Natural killer cell (primary cell): ENCODE measurements around the gene EEIG1. TPM values are rescaled to one million over a fixed set of nuclear protein-coding genes. Genes with fewer than 3 reads are reported as not detected.

Source experiments
- ATAC-seq, 3 donors: fragments of 150-1000 bp in 2 of 3; fragments of 200-7000 bp in 1 of 3; cut with Tn5 transposase; 1 replicate in 1 of 3; 2 replicates in 2 of 3; pipeline ENCODE4 v1.10.0; 2021; ENCODE audit warnings: mild to moderate bottlenecking in 2 of 3, moderate library complexity in 2 of 3
- DNase-seq, 2 donors: peaks; one replicate each; pipeline versions ENCODE4 v3.0.0 to v3.0.0-alpha.2; 2013 to 2021; ENCODE audit warnings: mixed read lengths in 1 of 2
- H3K27ac ChIP-seq: one replicate; pipeline ENCODE4 v1.5.1; 2013; ENCODE audit warnings: mild to moderate bottlenecking, low read length
- H3K27me3 ChIP-seq: one replicate; pipeline ENCODE4 v1.6.1; 2013; ENCODE audit warnings: low read length; ENCODE audit not compliant: control insufficient read depth, insufficient read depth
- H3K36me3 ChIP-seq: one replicate; pipeline ENCODE4 v1.6.1; 2013; ENCODE audit warnings: low read length; ENCODE audit not compliant: control insufficient read depth, insufficient read depth
- H3K4me1 ChIP-seq: one replicate; pipeline ENCODE4 v1.6.1; 2013; ENCODE audit warnings: low read length; ENCODE audit not compliant: control insufficient read depth, insufficient read depth
- H3K4me3 ChIP-seq: one replicate; pipeline ENCODE4 v1.5.1; 2013; ENCODE audit warnings: low read length
- H3K9me3 ChIP-seq: one replicate; pipeline ENCODE4 v1.6.1; 2013; ENCODE audit warnings: low read length; ENCODE audit not compliant: control insufficient read depth, insufficient read depth
- H3K27ac Mint-ChIP-seq, 2 donors: one replicate each; pipeline ENCODE4 v1.8.0; 2022; ENCODE audit warnings: mild to moderate bottlenecking in 2 of 2, mixed read lengths in 2 of 2, moderate library complexity in 1 of 2
- H3K27me3 Mint-ChIP-seq, 2 donors: one replicate each; pipeline ENCODE4 v1.8.0; 2022; ENCODE audit warnings: low read depth in 2 of 2, mixed read lengths in 2 of 2
- H3K36me3 Mint-ChIP-seq: one replicate; pipeline ENCODE4 v1.8.0; 2022; ENCODE audit warnings: mixed read lengths
- H3K4me1 Mint-ChIP-seq, 2 donors: one replicate each; pipeline ENCODE4 v1.8.0; 2022; ENCODE audit warnings: mixed read lengths in 2 of 2
- H3K4me3 Mint-ChIP-seq: one replicate; pipeline ENCODE4 v1.8.0; 2022; ENCODE audit warnings: mild to moderate bottlenecking, moderate library complexity, mixed read lengths
- H3K9me3 Mint-ChIP-seq, 2 donors: one replicate each; pipeline ENCODE4 v1.8.0; 2022; ENCODE audit warnings: mixed read lengths in 2 of 2
- CTCF ChIP-seq: fragments of 200-600 bp; IDR thresholded peaks from one replicate; pipeline ENCODE4 v1.8.0; 2022; ENCODE audit warnings: antibody characterized with exemption
- WGBS: methylation state at CpG from one replicate; pipeline ENCODE4 v1.1.7; 2013; ENCODE audit warnings: missing lambda C conversion rate; ENCODE audit not compliant: insufficient coverage; 5-methylcytosine and 5-hydroxymethylcytosine counted together
- intact Hi-C: fragments of 100-400 bp; cut with micrococcal nuclease; formaldehyde crosslinking; loops from one replicate; pipeline ENCODE4 v1.14.2; 2022
- total RNA-seq, 4 donors: library from RNA; stranded (reverse); fragments of 120-200 nt in 1 of 4; gene quantifications; one replicate each; pipeline versions ENCODE4 v1.2.3 to v1.2.4, GENCODE V29; 2013 to 2022

The EEIG1 gene
- total RNA-seq, 3 donors from 2014 or later (not counting 1 experiment from before 2014, with no cell fraction given): 10.3 to 36.0 (median 28.2) TPM

DNA sequence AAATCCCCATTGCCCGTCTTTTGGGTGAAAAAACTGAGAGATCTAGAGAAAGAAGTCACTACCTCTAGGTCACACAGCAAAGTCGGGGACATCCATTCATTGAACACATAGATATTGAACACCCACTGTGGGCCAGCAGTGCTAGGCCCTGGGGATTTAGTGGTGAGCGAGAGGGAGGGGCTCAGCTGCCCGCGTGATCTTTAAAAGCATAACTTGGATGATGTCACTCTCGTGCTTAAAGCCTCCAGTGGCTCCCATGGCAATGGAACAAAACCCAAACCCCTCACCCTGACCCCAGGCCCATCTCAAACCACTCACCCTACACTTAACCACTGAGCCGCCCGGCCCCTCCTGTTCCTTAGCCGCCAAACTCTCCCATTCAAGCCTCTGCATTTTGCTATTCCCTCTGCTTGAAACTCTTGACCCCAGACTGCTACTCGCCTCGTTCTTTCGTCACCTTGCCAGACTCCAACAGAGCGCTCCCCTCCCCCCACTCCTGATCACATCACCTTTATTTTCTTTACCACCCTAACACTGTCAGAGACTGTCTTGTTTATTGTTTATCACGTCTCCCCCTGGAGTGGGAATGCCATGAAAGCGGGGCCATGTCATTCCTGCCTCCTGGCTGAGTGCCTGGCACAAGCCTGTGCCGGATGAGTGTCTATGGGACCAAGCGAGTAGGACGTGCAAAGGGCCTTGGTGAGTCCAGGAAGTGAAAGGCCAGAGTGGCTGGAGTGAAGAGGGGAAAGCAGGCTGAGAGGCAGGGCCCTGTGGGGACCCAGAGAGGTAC is 49.5 kb downstream of the EEIG1 start:
- Mint-ChIP-seq H3K27me3 (peaks cover under 1 to 2% of the 10 kb centered on the region in 2 donors), H3K4me3 (peak overlapping the region; percentile 69), H3K4me1 (peaks cover 25 to 47% of the 10 kb centered on the region in 2 donors), H3K36me3 (no peaks in the 10 kb centered on the region), H3K27ac (peak overlapping the region in 1 of 2 donors; percentile 58), H3K9me3 (no peaks in the 10 kb centered on the region)
- Histone ChIP-seq H3K27ac (no peak overlapping the region), H3K27me3 (peaks cover 16% of the 10 kb centered on the region), H3K36me3 (peaks cover 4% of the 10 kb centered on the region), H3K9me3 (no peaks in the 10 kb centered on the region), H3K4me3 (peak overlapping the region; percentile 27), H3K4me1 (peaks cover 49% of the 10 kb centered on the region)
- peak in 1 of 2 donors; percentile 58 for DNase-seq
- peak in 2 of 3 donors; percentile 36 to 41 for ATAC-seq
- TF ChIP-seq CTCF: no peak
- intact Hi-C loops: no loop called here
- WGBS: 52% methylated on average over 18 of the region's 18 CpGs

Other genes with a start within 250 kb of the EEIG1 start
- 10 to 100 TPM; 20.9 to 27.8 (median 23.7) TPM for gene TOR2A, start 245.7 kb downstream of the EEIG1 start, total RNA-seq
- 10 to 100 TPM; 42.8 to 86.8 (median 56.6) TPM for gene SH2D3C, start 202.3 kb downstream of the EEIG1 start, total RNA-seq
- gene CDK9, start 195.0 kb downstream of the EEIG1 start, total RNA-seq: 100 to 1,000 TPM; 181 to 207 (median 188) TPM
- 100 to 1,000 TPM in 2 of 3 donors, 10 to 100 TPM in 1; 99.1 to 108 (median 107) TPM for gene FPGS, start 178.1 kb downstream of the EEIG1 start, total RNA-seq
- 10 to 100 TPM in 2 of 3 donors, 1 to 10 TPM in 1; 8.5 to 13.6 (median 12.3) TPM for gene ENG, start 126.3 kb downstream of the EEIG1 start, total RNA-seq
- gene AK1, start 103.3 kb downstream of the EEIG1 start, total RNA-seq: 10 to 100 TPM; 47.3 to 76.3 (median 54.2) TPM
- 100 to 1,000 TPM; 120 to 148 (median 127) TPM for gene ST6GALNAC6, start 81.4 kb downstream of the EEIG1 start, total RNA-seq
- gene ST6GALNAC4, start 63.9 kb downstream of the EEIG1 start, total RNA-seq: 10 to 100 TPM; 18.8 to 33.0 (median 20.4) TPM
- 1 to 10 TPM in 1 of 3 donors, under 1 TPM in 2; 0.52 to 1.4 (median 0.97) TPM for gene PIP5KL1, start 50.2 kb downstream of the EEIG1 start, total RNA-seq
- gene DPM2, start 43.1 kb downstream of the EEIG1 start, total RNA-seq: 10 to 100 TPM; 22.9 to 31.4 (median 24.1) TPM
- 10 to 100 TPM; 11.9 to 12.6 (median 12.1) TPM for gene NAIF1, start 86.3 kb upstream of the EEIG1 start, total RNA-seq
- gene SLC25A25, start 87.2 kb upstream of the EEIG1 start, total RNA-seq: 10 to 100 TPM; 16.8 to 19.1 (median 18.9) TPM
- gene PTGES2, start 146.7 kb upstream of the EEIG1 start, total RNA-seq: 10 to 100 TPM; 43.4 to 57.0 (median 53.3) TPM
- gene LCN2, start 168.5 kb upstream of the EEIG1 start, total RNA-seq: under 1 TPM in 2 of 3 donors, not detected in 1; 0.82 to 0.99 TPM
- 10 to 100 TPM; 61.8 to 74.0 (median 69.3) TPM for gene BBLN, start 179.3 kb upstream of the EEIG1 start, total RNA-seq
- gene CIZ1, start 210.6 kb upstream of the EEIG1 start, total RNA-seq: 100 to 1,000 TPM; 152 to 165 (median 159) TPM
- 1 to 10 TPM; 1.4 to 8.1 (median 2.6) TPM for gene DNM1, start 222.4 kb upstream of the EEIG1 start, total RNA-seq